Activated CD4-positive, CD25-positive, alpha-beta regulatory T cell (primary cell): ENCODE measurements around the gene RHOBTB1.
"Not testable (repeated sequence)": the region's sequence is repeated elsewhere in the genome, so short reads cannot be mapped to it uniquely, and the experiment has no call there.

ENCODE experiments used
- DNase-seq, 4 experiments: peaks; one replicate each; lab custom pipeline; 2025; lab: John Stamatoyannopoulos, UW

Gene RHOBTB1

GRCh38 chr10:60906825-60907224, 37.2 kb downstream of the RHOBTB1 start:
- not testable (repeated sequence) for DNase-seq

GRCh38 chr10:60906411-60906810, 37.6 kb downstream of the RHOBTB1 start:
- DNase-seq: no peak

GRCh38 chr10:60905580-60905979, 38.4 kb downstream of the RHOBTB1 start:
- DNase-seq: no peak

DNA sequence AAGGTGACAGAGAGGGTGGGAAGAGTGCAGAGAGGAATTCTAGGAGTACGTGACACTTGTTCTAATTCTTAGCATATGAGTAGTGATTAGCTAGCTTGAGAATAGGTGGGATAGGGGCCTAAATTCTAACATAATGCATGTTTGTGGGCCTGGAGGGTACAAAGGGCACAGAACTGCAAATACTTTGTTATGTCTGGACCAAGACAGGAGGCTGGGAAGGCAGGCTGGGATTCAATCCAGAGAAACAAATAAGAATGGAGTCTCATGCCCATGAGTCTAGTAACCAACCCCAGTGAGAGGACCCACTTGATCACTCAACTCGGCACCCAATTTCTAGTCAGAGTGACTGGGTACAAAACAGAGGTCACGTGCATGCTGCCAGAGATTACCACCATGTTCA, 40.9 kb downstream of the RHOBTB1 start:
- no peak for DNase-seq

DNA sequence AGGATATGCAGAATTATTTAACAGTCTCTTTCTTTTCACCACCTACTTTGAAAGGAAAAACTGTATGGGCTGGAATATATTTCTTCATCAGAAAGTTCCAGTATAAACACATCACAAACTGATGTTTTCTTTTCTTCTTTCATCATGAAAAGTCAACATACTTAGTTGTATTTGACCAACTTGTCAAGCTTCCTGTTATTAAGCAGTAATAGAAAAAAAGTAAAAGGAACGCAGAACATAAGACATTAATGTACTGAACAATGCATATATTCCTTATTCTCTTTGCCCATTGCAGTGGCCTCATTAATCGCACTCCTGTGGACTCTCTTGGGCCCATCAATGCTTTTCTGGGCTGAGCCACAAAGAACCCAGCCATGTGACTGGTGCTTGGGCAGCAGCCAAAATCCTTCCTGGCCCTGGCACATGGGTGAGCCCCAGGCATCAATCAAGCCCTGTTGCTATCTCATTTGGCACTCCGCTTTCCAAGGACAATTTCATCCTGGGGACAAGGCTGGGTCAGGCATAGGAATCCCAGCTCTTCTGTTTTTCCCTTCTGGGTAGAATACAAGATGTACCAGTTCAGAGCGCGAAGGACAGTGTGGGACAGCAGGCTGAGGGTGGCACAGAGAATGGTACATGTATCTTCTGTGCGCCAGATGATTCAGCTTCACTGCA, 42.3 kb downstream of the RHOBTB1 start:
- DNase-seq: no peak

- no peak for DNase-seq
These were observed 44.7 kb downstream of the RHOBTB1 start for GRCh38 chr10:60899266-60899665.

GRCh38 chr10:60898321-60898720, 45.7 kb downstream of the RHOBTB1 start:
- no peak for DNase-seq

DNA sequence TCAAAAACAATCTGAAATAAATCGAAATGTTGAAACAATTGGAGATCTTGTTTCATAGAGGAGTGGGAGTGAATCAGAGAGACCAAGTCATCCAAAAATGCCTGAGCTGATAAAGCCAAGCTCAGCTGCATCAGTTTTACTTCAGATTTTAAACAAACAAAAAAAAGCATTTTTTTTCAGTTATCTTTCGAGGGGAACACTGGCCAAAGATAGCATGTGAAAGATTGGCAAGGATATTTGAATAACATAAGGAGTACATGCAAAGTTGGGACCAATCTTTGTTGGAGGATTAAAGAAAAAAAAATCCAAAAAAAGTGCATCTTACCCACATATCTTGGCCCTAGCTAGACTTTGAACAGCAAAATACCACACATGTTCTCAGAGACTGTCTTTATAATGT, 47.2 kb downstream of the RHOBTB1 start:
- DNase-seq: no peak

DNA sequence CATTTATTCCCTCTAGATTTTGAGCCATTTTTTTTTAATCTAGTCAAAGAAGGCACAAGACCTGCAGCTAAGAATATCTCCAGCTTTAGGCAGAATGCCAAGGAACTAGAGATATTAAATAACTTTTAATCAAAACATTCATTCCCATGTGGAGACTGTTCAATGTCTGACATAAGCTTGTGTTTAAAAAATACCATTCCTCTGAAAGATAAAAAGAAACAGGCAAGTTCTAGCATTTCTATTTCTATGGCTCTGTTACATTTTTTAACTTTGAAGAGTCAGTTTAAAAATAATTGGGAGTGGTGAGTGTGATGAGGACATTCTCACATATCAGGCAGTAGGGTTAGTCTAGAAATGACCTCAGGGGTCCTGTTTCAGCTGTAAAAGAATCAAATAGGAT, 48.0 kb downstream of the RHOBTB1 start:
- DNase-seq: no peak

DNA sequence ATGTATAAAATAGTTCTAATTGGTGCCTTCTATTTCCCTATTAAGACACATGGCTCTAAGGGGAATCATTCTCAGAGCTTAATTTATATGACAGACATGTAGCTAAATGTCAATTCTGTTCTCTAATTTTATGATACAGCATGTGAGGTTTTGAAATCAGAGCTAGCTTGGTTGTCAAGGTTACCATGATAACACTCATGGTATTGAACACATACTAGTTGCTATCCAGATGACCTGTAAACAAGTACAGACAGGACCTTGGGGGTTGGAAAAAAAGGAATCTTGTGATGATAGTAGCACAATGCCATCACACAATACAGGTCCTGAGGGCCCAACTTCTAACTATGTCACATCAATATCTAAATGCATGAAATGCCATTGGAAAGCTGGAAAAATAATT, 49.2 kb downstream of the RHOBTB1 start:
- no peak for DNase-seq

- DNase-seq: no peak
These were observed 50.8 kb downstream of the RHOBTB1 start for GRCh38 chr10:60893231-60893630.

DNA sequence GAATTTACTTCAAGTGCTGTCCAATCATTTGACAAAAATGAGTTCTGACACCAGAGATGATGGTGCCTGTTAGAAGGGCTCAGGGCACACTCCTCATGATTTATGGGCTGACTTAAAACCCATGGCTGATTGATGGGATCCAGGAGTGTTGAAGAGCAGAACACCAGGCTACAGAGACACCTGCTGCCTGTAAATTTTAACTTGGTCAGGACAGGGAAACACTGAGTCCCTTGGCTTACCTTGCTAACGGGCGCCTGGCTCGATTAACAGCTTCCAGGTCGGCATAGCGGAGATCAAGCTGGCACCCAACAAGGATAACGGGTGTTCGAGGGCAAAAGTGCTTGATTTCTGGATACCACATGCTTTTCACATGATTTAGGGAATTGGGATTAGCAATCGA, 51.4 kb downstream of the RHOBTB1 start:
- no peak for DNase-seq

GRCh38 chr10:60890811-60891210, 53.2 kb downstream of the RHOBTB1 start:
- DNase-seq: no peak

GRCh38 chr10:60883187-60883586, 60.8 kb downstream of the RHOBTB1 start:
- no peak for DNase-seq

DNA sequence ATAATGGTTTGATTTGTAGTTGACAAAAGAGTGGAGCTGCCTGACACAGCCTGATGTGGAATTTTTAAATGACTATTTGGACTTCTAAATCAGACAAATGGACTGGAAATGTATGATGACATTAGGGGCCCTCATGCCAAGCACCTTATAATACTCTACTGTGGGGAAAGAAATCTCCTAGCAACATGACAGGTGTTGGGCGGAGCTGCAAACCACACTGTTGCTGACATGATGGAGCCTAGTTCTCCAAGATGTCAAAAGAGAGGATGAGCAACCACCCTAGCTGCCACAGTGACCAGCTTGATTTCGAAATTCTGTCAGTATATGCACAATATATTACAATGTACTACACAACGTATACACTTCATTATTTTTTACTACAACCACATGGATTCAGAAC, 65.8 kb downstream of the RHOBTB1 start:
- no peak for DNase-seq

DNA sequence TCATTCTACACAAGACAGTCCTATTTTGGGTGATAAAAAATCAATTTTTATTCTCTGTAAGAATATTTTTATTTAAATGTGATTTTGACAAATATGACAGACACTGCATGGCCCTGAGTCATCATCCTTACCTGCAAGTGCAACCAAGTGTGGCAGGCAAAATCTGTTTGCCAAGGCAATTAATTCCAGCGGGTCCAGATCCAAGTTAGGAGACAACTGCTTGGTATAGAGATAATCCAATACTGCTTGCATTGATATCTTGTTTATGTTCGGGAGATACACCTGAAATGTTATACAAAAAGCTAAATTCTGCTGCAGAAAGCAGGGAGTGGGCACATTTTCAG, 66.2 kb downstream of the RHOBTB1 start:
- no peak for DNase-seq

GRCh38 chr10:60877061-60877776, 66.8 kb downstream of the RHOBTB1 start:
- DNase-seq: no peak

- no peak for DNase-seq
These were observed 70.2 kb downstream of the RHOBTB1 start for GRCh38 chr10:60873758-60874157.

DNA sequence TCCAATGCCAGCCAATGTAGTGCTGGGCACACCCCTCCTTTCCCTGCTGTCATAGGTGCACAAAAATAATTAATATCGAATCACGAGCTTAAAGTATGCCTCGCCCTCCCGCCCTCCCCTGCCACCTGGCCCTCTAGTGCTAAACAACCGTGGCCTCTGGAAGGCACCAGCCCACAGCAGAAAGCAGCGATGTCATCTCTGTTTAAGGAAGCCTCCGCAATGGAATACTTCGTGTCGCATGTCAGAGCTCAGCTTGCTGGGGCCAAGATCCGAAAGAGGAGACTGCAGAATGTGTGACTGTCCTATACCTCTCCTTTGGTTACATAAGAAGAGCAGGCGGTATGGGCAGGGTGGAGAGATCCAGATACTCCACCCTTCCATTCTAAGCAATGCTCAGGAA, 71.5 kb downstream of the RHOBTB1 start:
- DNase-seq: no peak

- DNase-seq: no peak
These were observed 72.8 kb downstream of the RHOBTB1 start for GRCh38 chr10:60871215-60871614.

GRCh38 chr10:60870803-60871202, 73.2 kb downstream of the RHOBTB1 start:
- no peak for DNase-seq

DNA sequence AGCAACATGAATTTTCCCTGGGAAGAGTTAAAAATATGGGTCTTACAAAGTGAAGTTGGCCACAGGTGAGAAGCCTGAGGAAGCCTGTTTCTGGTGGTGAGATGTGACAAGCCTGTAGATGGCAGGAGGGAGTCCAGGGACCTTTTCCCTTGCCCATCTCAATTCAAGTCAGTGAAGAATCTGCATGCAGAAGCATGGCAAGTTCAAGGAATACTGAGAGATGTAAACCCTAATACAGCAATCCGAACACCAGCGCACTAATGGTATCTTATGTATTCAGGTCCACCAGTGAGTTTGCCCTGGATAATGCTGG, 73.6 kb downstream of the RHOBTB1 start:
- DNase-seq: no peak

GRCh38 chr10:60869652-60870415, 74.2 kb downstream of the RHOBTB1 start:
- no peak for DNase-seq
